Stomach (tissue), 9 donors: Measurements from ENCODE around the gene GORASP1. TPM values are rescaled to one million over a fixed set of nuclear protein-coding genes. Genes with fewer than 3 reads are reported as not detected.
A peak's percentile ranks its signal among the peaks of the same experiment; 100 is the strongest.

Source experiments
- DNase-seq, 2 donors: peaks; one replicate each; pipeline versions ENCODE4 v3.0.0 to v3.0.0-alpha.2; 2013 to 2019
- H3K27ac ChIP-seq, 5 donors: fragments of 200-600 bp in 4 of 5; sonication (generic) in 4 of 5; one replicate each; pipeline ENCODE4 v1.5.1; 2013 to 2019; ENCODE audit warnings: mild to moderate bottlenecking in 1 of 5, moderate library complexity in 1 of 5
- H3K27me3 ChIP-seq, 3 donors: fragments of 200-600 bp; sonication (generic); one replicate each; pipeline ENCODE4 v1.5.1; 2017 to 2019; ENCODE audit warnings: mixed run types in 1 of 3
- H3K36me3 ChIP-seq, 4 donors: fragments of 200-600 bp; sonication (generic); 1 replicate in 3 of 4; 2 replicates in 1 of 4; pipeline ENCODE4 v1.5.1; 2016 to 2019
- H3K4me1 ChIP-seq, 4 donors: fragments of 200-600 bp; sonication (generic); one replicate each; pipeline ENCODE4 v1.5.1; 2016 to 2019
- H3K4me3 ChIP-seq, 4 donors: fragments of 200-600 bp; sonication (generic) in 3 of 4; one replicate each; pipeline ENCODE4 v1.5.1; 2016 to 2019; ENCODE audit warnings: mild to moderate bottlenecking in 1 of 4
- H3K9me3 ChIP-seq, 4 donors: fragments of 200-600 bp; sonication (generic); one replicate each; pipeline ENCODE4 v1.5.1; 2016 to 2019
- EP300 ChIP-seq: sonication (generic); formaldehyde crosslinking; IDR thresholded peaks from one replicate; pipeline ENCODE4 v1.6.1; 2017; ENCODE audit warnings: antibody characterized with exemption
- POLR2A ChIP-seq, 4 donors: fragments of 450-650 bp; IDR thresholded peaks; one replicate each; pipeline ENCODE4 v1.6.1; 2016; ENCODE audit warnings: antibody characterized with exemption in 4 of 4, control low read depth in 2 of 4, mild to moderate bottlenecking in 1 of 4, moderate library complexity in 1 of 4
- POLR2AphosphoS5 ChIP-seq, 3 donors: sonication (generic); formaldehyde crosslinking; IDR thresholded peaks; one replicate each; pipeline ENCODE4 v1.6.1; 2016; ENCODE audit warnings: antibody characterized with exemption in 3 of 3
- WGBS, 5 donors: extraction: QIAGEN DNeasy Blood & Tissue Kit in 3 of 5; methylation state at CpG; one replicate each; pipeline versions ENCODE4 v1.1.5 to v1.1.7; 2013 to 2018; 5-methylcytosine and 5-hydroxymethylcytosine counted together
- intact Hi-C: fragments of 100-400 bp; cut with DNase I; formaldehyde crosslinking; loops from one replicate; pipeline ENCODE4 v1.15.1; 2023; ENCODE audit warnings: low total_unique reads
- polyA plus RNA-seq, 3 donors: library from polyadenylated mRNA; stranded (reverse); fragments of 200-250 nt; gene quantifications; one replicate each; pipeline ENCODE4 v1.2.3, GENCODE V29; 2013
- total RNA-seq, 5 donors: library from RNA; depleted of rRNA; stranded (reverse); fragments of >200 nt; gene quantifications; one replicate each; pipeline versions ENCODE4 v1.1.0 to v1.2.3, GENCODE V29; 2014 to 2016
- TF ChIP-seq, protein P1 (sequence below), 7 experiments: fragments of 450-650 bp in 4 of 7; fragments of 200-600 bp in 3 of 7; sonication (generic) in 3 of 7; IDR thresholded peaks; one replicate each; pipeline ENCODE4 v1.5.1; 2016 to 2019; ENCODE audit warnings: antibody characterized with exemption in 7 of 7, control low read depth in 2 of 7, mild to moderate bottlenecking in 1 of 7
- donor health status: healthy with polysubstance abuse.
- donor health status: Bipolar disorder and iron deficiency.
- donor health status: healthy.

The GORASP1 gene
- total and polyA plus RNA-seq, 8 donors: 9.3 to 68.7 (median 42.5) TPM

DNA sequence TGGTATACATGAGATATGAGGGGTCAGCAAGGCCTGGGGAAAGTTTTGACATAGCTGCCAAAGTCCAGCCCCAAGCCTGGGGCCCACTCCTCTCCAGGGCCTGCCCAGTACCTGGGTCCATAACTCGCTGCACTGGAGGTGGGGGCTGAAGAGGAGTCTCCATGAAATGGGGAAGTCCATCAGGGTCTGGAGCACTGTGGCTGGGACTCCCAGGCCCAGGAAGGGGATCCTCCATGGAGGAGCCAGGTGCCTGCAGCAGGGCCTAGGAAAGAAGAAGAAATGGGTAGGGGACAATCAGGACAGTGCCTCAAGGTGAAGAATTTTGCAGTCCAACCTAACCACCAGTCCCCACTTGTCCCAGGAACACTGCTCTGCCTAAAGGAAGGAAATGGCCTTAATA, 8.2 kb downstream of the GORASP1 start:
- intact Hi-C loops: no loop called here
- peaks cover 9 to 55% (median 22%) of the 10 kb centered on the region in 4 donors for H3K4me1 ChIP-seq
- H3K36me3 ChIP-seq: peaks cover 51 to 88% (median 72%) of the 10 kb centered on the region in 4 donors
- TF ChIP-seq EP300 (no peak), POLR2A (IDR thresholded peaks at IDR 0.05) (no peak), POLR2AphosphoS5 (IDR thresholded peaks at IDR 0.05) (no peak)
- TF ChIP-seq, protein P1, sequence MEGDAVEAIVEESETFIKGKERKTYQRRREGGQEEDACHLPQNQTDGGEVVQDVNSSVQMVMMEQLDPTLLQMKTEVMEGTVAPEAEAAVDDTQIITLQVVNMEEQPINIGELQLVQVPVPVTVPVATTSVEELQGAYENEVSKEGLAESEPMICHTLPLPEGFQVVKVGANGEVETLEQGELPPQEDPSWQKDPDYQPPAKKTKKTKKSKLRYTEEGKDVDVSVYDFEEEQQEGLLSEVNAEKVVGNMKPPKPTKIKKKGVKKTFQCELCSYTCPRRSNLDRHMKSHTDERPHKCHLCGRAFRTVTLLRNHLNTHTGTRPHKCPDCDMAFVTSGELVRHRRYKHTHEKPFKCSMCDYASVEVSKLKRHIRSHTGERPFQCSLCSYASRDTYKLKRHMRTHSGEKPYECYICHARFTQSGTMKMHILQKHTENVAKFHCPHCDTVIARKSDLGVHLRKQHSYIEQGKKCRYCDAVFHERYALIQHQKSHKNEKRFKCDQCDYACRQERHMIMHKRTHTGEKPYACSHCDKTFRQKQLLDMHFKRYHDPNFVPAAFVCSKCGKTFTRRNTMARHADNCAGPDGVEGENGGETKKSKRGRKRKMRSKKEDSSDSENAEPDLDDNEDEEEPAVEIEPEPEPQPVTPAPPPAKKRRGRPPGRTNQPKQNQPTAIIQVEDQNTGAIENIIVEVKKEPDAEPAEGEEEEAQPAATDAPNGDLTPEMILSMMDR (IDR thresholded peaks at IDR 0.05): no peak
- 83 to 95% (median 91%) methylated on average over 1 of the region's 1 CpG for WGBS, 5 donors
- DNase-seq: no peak
- H3K27me3 ChIP-seq: no peaks in the 10 kb centered on the region
- H3K9me3 ChIP-seq: no peaks in the 10 kb centered on the region
- no peak overlapping the region for H3K27ac ChIP-seq
- H3K4me3 ChIP-seq: no peak overlapping the region

DNA sequence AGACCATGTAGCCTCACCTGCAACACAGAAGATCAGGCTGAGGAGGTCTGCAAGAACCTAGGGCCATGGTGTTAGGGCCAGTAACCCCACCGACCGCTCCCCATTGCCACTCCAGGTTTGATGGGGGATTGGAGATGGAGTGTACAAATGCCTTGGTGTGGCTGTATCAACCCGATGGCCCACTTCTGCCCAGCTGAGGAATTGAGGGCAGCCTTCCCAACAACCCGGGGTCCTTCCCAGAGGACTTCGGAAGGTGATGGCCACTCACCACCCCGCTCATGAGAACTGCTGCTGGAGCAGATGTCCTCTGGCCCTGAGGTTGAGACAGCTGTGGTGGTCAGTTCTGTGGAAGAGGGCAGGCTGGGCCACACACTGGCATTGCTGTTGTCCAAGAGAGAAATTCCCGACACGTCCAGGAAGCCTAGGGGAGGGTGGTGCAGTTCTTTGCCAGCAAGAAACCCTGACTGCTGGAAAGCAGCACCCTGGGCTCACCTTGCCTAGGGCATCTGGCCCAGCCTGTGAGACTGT, 8.9 kb downstream of the GORASP1 start:
- WGBS, 5 donors: 83 to 100% (median 89%) methylated on average over 3 to 8 of the region's 8 CpGs
- Histone ChIP-seq H3K27ac (no peak overlapping the region), H3K36me3 (peaks cover 51 to 95% (median 79%) of the 10 kb centered on the region in 4 donors), H3K9me3 (no peaks in the 10 kb centered on the region), H3K27me3 (no peaks in the 10 kb centered on the region), H3K4me3 (no peak overlapping the region), H3K4me1 (peaks cover 2 to 48% (median 16%) of the 10 kb centered on the region in 4 donors)
- TF ChIP-seq, protein P1 (IDR thresholded peaks at IDR 0.05): no peak
- TF ChIP-seq EP300: no peak
- TF ChIP-seq POLR2A (IDR thresholded peaks at IDR 0.05): no peak
- TF ChIP-seq POLR2AphosphoS5 (IDR thresholded peaks at IDR 0.05): no peak
- intact Hi-C loops: no loop called here
- DNase-seq: no peak

DNA sequence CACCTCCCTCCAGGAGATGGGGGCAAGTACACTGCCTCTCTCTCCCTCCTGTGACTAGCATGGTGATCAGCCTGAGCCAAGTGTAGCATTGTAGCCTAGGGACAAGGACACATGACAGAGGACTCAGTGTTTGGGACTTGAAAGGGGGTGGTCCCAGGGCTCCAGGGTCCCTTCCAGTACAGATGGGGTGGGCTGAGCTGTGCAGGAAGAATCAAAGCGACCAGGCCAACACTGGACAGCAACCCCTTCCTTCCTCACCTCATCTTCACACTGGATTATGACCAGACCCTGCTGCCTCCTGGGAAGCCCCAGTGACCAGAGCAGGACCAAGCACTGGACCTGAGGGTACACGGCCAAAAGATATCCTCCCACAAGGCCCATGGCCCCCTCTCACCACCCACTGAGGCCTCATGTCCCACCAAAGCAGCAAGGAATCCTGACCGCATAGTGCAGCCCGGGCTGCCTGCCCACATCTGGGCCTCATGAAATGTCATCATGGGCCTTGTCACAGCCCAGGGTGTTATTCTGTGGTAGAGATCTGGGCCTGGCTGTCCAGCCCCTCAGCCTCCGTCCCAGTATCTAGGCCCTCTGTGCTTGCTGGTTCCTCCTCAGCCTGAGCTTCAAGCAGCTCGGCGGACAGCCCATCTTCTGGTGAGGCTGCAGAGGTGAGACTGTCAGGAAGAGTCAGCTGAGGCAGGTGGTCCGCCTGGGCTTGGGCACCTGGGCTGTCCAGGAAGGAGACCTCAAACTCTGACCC, 9.5 kb downstream of the GORASP1 start:
- intact Hi-C loops: no loop called here
- peak overlapping the region in 1 of 5 donors; percentile 23 for H3K27ac ChIP-seq
- no peaks in the 10 kb centered on the region for H3K9me3 ChIP-seq
- H3K36me3 ChIP-seq: peaks cover 54 to 96% (median 86%) of the 10 kb centered on the region in 4 donors
- H3K27me3 ChIP-seq: no peaks in the 10 kb centered on the region
- no peak overlapping the region for H3K4me3 ChIP-seq
- WGBS, 5 donors: 84 to 100% (median 87%) methylated on average over 7 to 8 of the region's 8 CpGs
- peaks cover 0 to 41% (median 10%) of the 10 kb centered on the region in 4 donors for H3K4me1 ChIP-seq
- DNase-seq: no peak
- TF ChIP-seq POLR2A (IDR thresholded peaks at IDR 0.05): no peak
- no peak for TF ChIP-seq EP300
- no peak for TF ChIP-seq POLR2AphosphoS5 (IDR thresholded peaks at IDR 0.05)

DNA sequence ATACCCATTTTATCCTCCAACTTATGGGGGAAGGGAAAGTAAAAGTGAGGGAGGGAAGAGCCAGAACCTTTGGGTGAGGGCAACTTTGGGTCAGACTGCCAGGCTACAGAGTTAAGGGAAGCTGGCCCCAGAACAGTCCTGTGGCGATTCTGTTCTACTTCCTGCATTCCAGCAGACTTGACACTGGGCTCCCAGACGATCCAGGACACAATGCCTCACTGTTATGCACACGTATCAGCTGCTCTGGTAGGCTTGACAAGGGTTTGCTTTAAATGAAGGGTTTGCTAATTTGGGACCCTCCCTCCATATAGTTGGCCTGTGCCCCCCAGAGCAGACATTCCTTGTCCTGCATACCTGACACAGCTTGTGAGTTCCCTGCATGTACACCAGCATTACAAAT, 10.7 kb downstream of the GORASP1 start:
- TF ChIP-seq EP300 (no peak), POLR2AphosphoS5 (IDR thresholded peaks at IDR 0.05) (no peak), POLR2A (IDR thresholded peaks at IDR 0.05) (no peak)
- TF ChIP-seq, protein P1 (IDR thresholded peaks at IDR 0.05): no peak
- intact Hi-C loops: no loop called here
- no peaks in the 10 kb centered on the region for H3K27me3 ChIP-seq
- peaks cover 63 to 96% (median 93%) of the 10 kb centered on the region in 4 donors for H3K36me3 ChIP-seq
- WGBS, 5 donors: 17 to 41% (median 23%) methylated on average over 3 of the region's 3 CpGs
- H3K9me3 ChIP-seq: no peaks in the 10 kb centered on the region
- DNase-seq: peak in 1 of 2 donors; percentile 37
- H3K4me3 ChIP-seq: no peak overlapping the region
- H3K4me1 ChIP-seq: peaks cover 0 to 30% (median 5%) of the 10 kb centered on the region in 4 donors
- H3K27ac ChIP-seq: peak overlapping the region in 4 of 5 donors; percentile 15 to 39 (median 28)
